Liver (tissue), 9 donors: ENCODE measurements around the gene LRRC49. TPM values are rescaled to one million over a fixed set of nuclear protein-coding genes. Genes with fewer than 3 reads are reported as not detected.

Experiments
- DNase-seq: peaks from one replicate; pipeline ENCODE4 v3.0.0-alpha.2; 2017; ENCODE audit warnings: low spot score
- H3K27ac ChIP-seq, 2 donors: one replicate each; pipeline ENCODE4 v1.7.0; 2013; ENCODE audit warnings: inconsistent platforms in 2 of 2, low read length in 2 of 2, control low read depth in 1 of 2, low read depth in 1 of 2, mild to moderate bottlenecking in 1 of 2
- H3K27me3 ChIP-seq, 4 donors: one replicate each; pipeline versions ENCODE4 v1.6.1 to v1.7.0; 2013; ENCODE audit warnings: low read length in 3 of 4, inconsistent platforms in 1 of 4, mild to moderate bottlenecking in 1 of 4, moderate library complexity in 1 of 4; ENCODE audit not compliant: control insufficient read depth in 4 of 4, insufficient read depth in 4 of 4
- H3K36me3 ChIP-seq, 4 donors: one replicate each; pipeline versions ENCODE4 v1.6.1 to v1.7.0; 2013; ENCODE audit warnings: low read length in 3 of 4, mild to moderate bottlenecking in 3 of 4, low read depth in 1 of 4, moderate library complexity in 1 of 4; ENCODE audit not compliant: control insufficient read depth in 4 of 4, insufficient read depth in 3 of 4
- H3K4me1 ChIP-seq, 4 donors: one replicate each; pipeline versions ENCODE4 v1.6.1 to v1.7.0; 2013; ENCODE audit warnings: low read length in 3 of 4, mild to moderate bottlenecking in 3 of 4, moderate library complexity in 1 of 4; ENCODE audit not compliant: control insufficient read depth in 4 of 4, insufficient read depth in 4 of 4
- H3K4me3 ChIP-seq, 3 donors: one replicate each; pipeline versions ENCODE4 v1.6.1 to v1.7.0; 2013; ENCODE audit warnings: low read length in 3 of 3, control low read depth in 1 of 3, low read depth in 1 of 3, mild to moderate bottlenecking in 1 of 3
- H3K9ac ChIP-seq, 2 donors: one replicate each; pipeline ENCODE4 v1.7.0; 2013; ENCODE audit warnings: low read length in 2 of 2, mild to moderate bottlenecking in 2 of 2, moderate library complexity in 2 of 2, control low read depth in 1 of 2, low read depth in 1 of 2
- H3K9me3 ChIP-seq, 4 donors: one replicate each; pipeline versions ENCODE4 v1.6.1 to v1.7.0; 2013; ENCODE audit warnings: low read length in 3 of 4; ENCODE audit not compliant: control insufficient read depth in 4 of 4
- EGR1 ChIP-seq, 2 donors: IDR thresholded peaks; 2 replicates each; pipeline ENCODE4 v1.6.1; 2016 to 2018; ENCODE audit warnings: antibody characterized with exemption in 2 of 2, low read depth in 2 of 2
- FOXA1 ChIP-seq: IDR thresholded peaks from 2 replicates; pipeline ENCODE4 v1.6.1; 2016; ENCODE audit warnings: antibody characterized with exemption
- FOXA2 ChIP-seq: IDR thresholded peaks from 2 replicates; pipeline ENCODE4 v1.6.1; 2016; ENCODE audit warnings: antibody characterized with exemption
- GABPA ChIP-seq, 2 donors: IDR thresholded peaks in 1 of 2; conservative IDR thresholded peaks in 1 of 2; 2 replicates each; pipeline ENCODE4 v1.6.1; 2016; ENCODE audit warnings: antibody characterized with exemption in 2 of 2, mild to moderate bottlenecking in 1 of 2, moderate library complexity in 1 of 2
- HNF4A ChIP-seq, 2 donors: conservative IDR thresholded peaks; 2 replicates each; pipeline ENCODE4 v1.6.1; 2016; ENCODE audit warnings: antibody characterized with exemption in 2 of 2, mild to moderate bottlenecking in 2 of 2
- HNF4G ChIP-seq: IDR thresholded peaks from 2 replicates; pipeline ENCODE4 v1.6.1; 2016; ENCODE audit warnings: antibody characterized with exemption
- JUND ChIP-seq, 2 donors: IDR thresholded peaks; 2 replicates each; pipeline ENCODE4 v1.6.1; 2016; ENCODE audit warnings: antibody characterized with exemption in 2 of 2
- MAX ChIP-seq: IDR thresholded peaks from 2 replicates; pipeline ENCODE4 v1.6.1; 2016; ENCODE audit warnings: antibody characterized with exemption
- NR2F2 ChIP-seq: IDR thresholded peaks from 2 replicates; pipeline ENCODE4 v1.6.1; 2016; ENCODE audit warnings: antibody characterized with exemption
- RAD21 ChIP-seq, 2 donors: IDR thresholded peaks; 2 replicates each; pipeline ENCODE4 v1.6.1; 2016; ENCODE audit warnings: antibody characterized with exemption in 2 of 2, mild to moderate bottlenecking in 2 of 2
- REST ChIP-seq: IDR thresholded peaks from 2 replicates; pipeline ENCODE4 v1.6.1; 2016; ENCODE audit warnings: antibody characterized with exemption, mild to moderate bottlenecking
- RXRA ChIP-seq, 2 donors: IDR thresholded peaks; 2 replicates each; pipeline ENCODE4 v1.6.1; 2017 to 2018; ENCODE audit warnings: antibody characterized with exemption in 2 of 2, mild to moderate bottlenecking in 1 of 2
- SP1 ChIP-seq: IDR thresholded peaks from 2 replicates; pipeline ENCODE4 v1.6.1; 2018; ENCODE audit warnings: antibody characterized with exemption, mild to moderate bottlenecking
- TAF1 ChIP-seq: conservative IDR thresholded peaks from 2 replicates; pipeline ENCODE4 v1.6.1; 2016; ENCODE audit warnings: antibody characterized with exemption, mild to moderate bottlenecking
- YY1 ChIP-seq: IDR thresholded peaks from 2 replicates; pipeline ENCODE4 v1.6.1; 2016; ENCODE audit warnings: antibody characterized with exemption, mild to moderate bottlenecking
- ZBTB33 ChIP-seq: IDR thresholded peaks from 2 replicates; pipeline ENCODE4 v1.6.1; 2016; ENCODE audit warnings: antibody characterized with exemption
- WGBS: extraction: QIAGEN DNeasy Blood & Tissue Kit; methylation state at CpG from one replicate; pipeline ENCODE4 v1.1.7; 2013; 5-methylcytosine and 5-hydroxymethylcytosine counted together
- polyA plus RNA-seq, 2 donors: library from polyadenylated mRNA; stranded (reverse) in 1 of 2; unstranded in 1 of 2; fragments of 200-250 nt in 1 of 2; fragments of >200 nt in 1 of 2; fragmentation: Nextera tagmentation in 1 of 2; extraction: Ambion mirVana in 1 of 2; gene quantifications; one replicate each; pipeline versions ENCODE4 v1.2.1 to v1.2.3, GENCODE V29; 2013 to 2015
- total RNA-seq, 2 donors: library from RNA; depleted of rRNA; stranded (reverse); fragments of >200 nt; gene quantifications; one replicate each; pipeline ENCODE4 v1.2.3, GENCODE V29; 2014
- TF ChIP-seq, protein P1 (sequence below): IDR thresholded peaks from 2 replicates; pipeline ENCODE4 v1.6.1; 2016; ENCODE audit warnings: antibody characterized with exemption
- TF ChIP-seq, protein P2 (sequence below): fragments of 150-350 bp; IDR thresholded peaks from 2 replicates; pipeline ENCODE4 v1.5.1; 2017; ENCODE audit warnings: improper control_type of control experiment, low read depth, low read length; ENCODE audit not compliant: missing input control
- donor health status: healthy.
- donor health status: healthy.
- donor health status: healthy.
- donor health status: healthy.
- donor health status: healthy.

LRRC49 gene
- total and polyA plus RNA-seq, 4 donors: 0.20 to 1.1 (median 0.31) TPM

DNA sequence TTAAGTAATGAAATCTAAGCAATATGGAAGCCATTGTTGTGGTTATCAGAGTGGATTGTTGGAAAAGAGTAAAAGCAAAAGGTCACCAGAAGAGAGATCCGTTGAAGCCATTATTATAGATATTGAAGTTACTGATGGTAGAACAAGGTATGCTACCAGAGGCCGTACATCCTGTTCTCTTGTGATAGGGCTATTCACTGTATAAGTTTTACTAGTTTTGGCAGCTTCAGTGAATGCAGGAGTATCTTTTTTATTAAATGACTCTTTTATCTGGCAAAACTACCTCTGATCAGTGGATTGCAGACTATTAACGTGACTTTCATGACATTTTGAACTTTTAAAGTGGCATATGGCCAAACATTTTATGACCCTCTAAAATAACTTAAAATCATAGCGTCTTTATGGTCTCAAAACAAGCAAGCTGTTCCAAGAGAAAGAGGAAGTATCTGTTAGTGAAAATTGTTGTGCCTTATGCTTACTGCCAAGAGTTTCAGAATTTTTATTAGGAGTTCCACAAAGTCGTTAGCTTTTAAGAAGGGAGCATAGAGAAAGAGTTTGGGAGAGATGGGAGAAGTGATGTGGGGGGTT lies 102.9 kb downstream of the LRRC49 start:
- Histone ChIP-seq H3K36me3 (no peaks in the 10 kb centered on the region), H3K9me3 (no peaks in the 10 kb centered on the region), H3K27me3 (no peaks in the 10 kb centered on the region), H3K4me3 (no peak overlapping the region), H3K9ac (no peak overlapping the region), H3K4me1 (no peaks in the 10 kb centered on the region), H3K27ac (no peak overlapping the region)
- no peak for DNase-seq
- TF ChIP-seq FOXA1 (no peak), SP1 (no peak), EGR1 (IDR thresholded peaks at IDR 0.05; ENCODE audit: low read depth in 2 of 2) (no peak), HNF4G (no peak), YY1 (no peak), REST (no peak), FOXA2 (no peak), TAF1 (no peak), GABPA (IDR thresholded peaks at IDR 0.05 in 1 of 2, conservative IDR thresholded peaks at IDR 0.05 in 1 of 2) (no peak), NR2F2 (no peak)
- TF ChIP-seq, protein P1, sequence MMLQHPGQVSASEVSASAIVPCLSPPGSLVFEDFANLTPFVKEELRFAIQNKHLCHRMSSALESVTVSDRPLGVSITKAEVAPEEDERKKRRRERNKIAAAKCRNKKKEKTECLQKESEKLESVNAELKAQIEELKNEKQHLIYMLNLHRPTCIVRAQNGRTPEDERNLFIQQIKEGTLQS: no peak
- WGBS: 42% methylated on average over 5 of the region's 5 CpGs

- no peak for DNase-seq
- no peaks in the 10 kb centered on the region for H3K4me1 ChIP-seq
Observed at GRCh38 chr15:70998319-70998718, 105.7 kb downstream of the LRRC49 start.

More at GRCh38 chr15:70998319-70998718, 105.7 kb downstream of the LRRC49 start:
- H3K9me3 ChIP-seq: no peaks in the 10 kb centered on the region
- H3K36me3 ChIP-seq: no peaks in the 10 kb centered on the region
- H3K27ac ChIP-seq: no peak overlapping the region
- H3K27me3 ChIP-seq: no peaks in the 10 kb centered on the region
- no peak overlapping the region for H3K9ac ChIP-seq
- no peak for TF ChIP-seq RAD21 (IDR thresholded peaks at IDR 0.05)
- no peak for TF ChIP-seq JUND (IDR thresholded peaks at IDR 0.05)
- TF ChIP-seq RXRA (IDR thresholded peaks at IDR 0.05): no peak
- TF ChIP-seq ZBTB33: no peak
- TF ChIP-seq, protein P1: no peak
- no peak for TF ChIP-seq EGR1 (IDR thresholded peaks at IDR 0.05; ENCODE audit: low read depth in 2 of 2)
- no peak for TF ChIP-seq HNF4A (conservative IDR thresholded peaks at IDR 0.05)
- TF ChIP-seq MAX: no peak
- no peak for TF ChIP-seq GABPA (IDR thresholded peaks at IDR 0.05 in 1 of 2, conservative IDR thresholded peaks at IDR 0.05 in 1 of 2)
- TF ChIP-seq, protein P2, sequence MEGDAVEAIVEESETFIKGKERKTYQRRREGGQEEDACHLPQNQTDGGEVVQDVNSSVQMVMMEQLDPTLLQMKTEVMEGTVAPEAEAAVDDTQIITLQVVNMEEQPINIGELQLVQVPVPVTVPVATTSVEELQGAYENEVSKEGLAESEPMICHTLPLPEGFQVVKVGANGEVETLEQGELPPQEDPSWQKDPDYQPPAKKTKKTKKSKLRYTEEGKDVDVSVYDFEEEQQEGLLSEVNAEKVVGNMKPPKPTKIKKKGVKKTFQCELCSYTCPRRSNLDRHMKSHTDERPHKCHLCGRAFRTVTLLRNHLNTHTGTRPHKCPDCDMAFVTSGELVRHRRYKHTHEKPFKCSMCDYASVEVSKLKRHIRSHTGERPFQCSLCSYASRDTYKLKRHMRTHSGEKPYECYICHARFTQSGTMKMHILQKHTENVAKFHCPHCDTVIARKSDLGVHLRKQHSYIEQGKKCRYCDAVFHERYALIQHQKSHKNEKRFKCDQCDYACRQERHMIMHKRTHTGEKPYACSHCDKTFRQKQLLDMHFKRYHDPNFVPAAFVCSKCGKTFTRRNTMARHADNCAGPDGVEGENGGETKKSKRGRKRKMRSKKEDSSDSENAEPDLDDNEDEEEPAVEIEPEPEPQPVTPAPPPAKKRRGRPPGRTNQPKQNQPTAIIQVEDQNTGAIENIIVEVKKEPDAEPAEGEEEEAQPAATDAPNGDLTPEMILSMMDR: no peak
- no peak for TF ChIP-seq FOXA2
- no peak for TF ChIP-seq YY1
- no peak for TF ChIP-seq TAF1
- TF ChIP-seq NR2F2: no peak
- TF ChIP-seq HNF4G: no peak
- TF ChIP-seq FOXA1: no peak
- no peak for TF ChIP-seq REST
- TF ChIP-seq SP1: no peak
- H3K4me3 ChIP-seq: no peak overlapping the region
